ENCODE data around the gene MAP7.

- no peak for TF ChIP-seq CTCF (IDR thresholded peaks at IDR 0.05; ENCODE audit: low read depth, low read length, poor library complexity, severe bottlenecking)
- TF ChIP-seq EZH2phosphoT487 (IDR thresholded peaks at IDR 0.05; ENCODE audit: borderline replicate concordance, low read length) = no peak
Measured at GRCh38 chr6:136440203-136440602, 110.0 kb downstream of the MAP7 start.

All from DOHH2 (cell line).